Progenitor cell of endocrine pancreas (in vitro differentiated cells): ENCODE results near the gene RMND5B. TPM values are rescaled to one million over a fixed set of nuclear protein-coding genes. Genes with fewer than 3 reads are reported as not detected.
"Not testable (repeated sequence)": the region's sequence is repeated elsewhere in the genome, so short reads cannot be mapped to it uniquely, and the experiment has no call there.

Experiments used
- DNase-seq: peaks from one replicate; pipeline ENCODE4 v3.0.0; 2021; ENCODE audit warnings: low spot score; ENCODE audit not compliant: unreplicated experiment
- H3K27ac Mint-ChIP-seq: 2 replicates; pipeline ENCODE4 v1.8.0; 2021; ENCODE audit warnings: mild to moderate bottlenecking, moderate library complexity, mixed read lengths
- H3K27me3 Mint-ChIP-seq: 2 replicates; pipeline ENCODE4 v1.8.0; 2021; ENCODE audit warnings: mixed read lengths
- H3K36me3 Mint-ChIP-seq: 2 replicates; pipeline ENCODE4 v1.8.0; 2022; ENCODE audit warnings: mixed read lengths; ENCODE audit not compliant: insufficient read depth
- H3K4me1 Mint-ChIP-seq: 2 replicates; pipeline ENCODE4 v1.8.0; 2021; ENCODE audit warnings: low read depth, mixed read lengths
- H3K4me3 Mint-ChIP-seq: 2 replicates; pipeline ENCODE4 v1.8.0; 2021; ENCODE audit warnings: low read depth, mild to moderate bottlenecking, moderate library complexity, mixed read lengths
- H3K9me3 Mint-ChIP-seq: 2 replicates; pipeline ENCODE4 v1.8.0; 2021; ENCODE audit warnings: low read depth, mixed read lengths
- CTCF ChIP-seq: fragments of 200-600 bp; sonication (generic); IDR thresholded peaks from one replicate; pipeline ENCODE4 v1.5.0; 2021; ENCODE audit warnings: antibody characterized with exemption, mild to moderate bottlenecking; ENCODE audit not compliant: unreplicated experiment
- total RNA-seq: library from RNA; stranded (reverse); gene quantifications from 2 replicates; pipeline ENCODE4 v1.2.1, GENCODE V29; 2021

The RMND5B gene
- total RNA-seq, 1 donor from 2014 or later: 48.5 TPM

GRCh38 chr5:178125253-178125906 lies 5.4 kb upstream of the RMND5B start:
- no peaks in the 10 kb centered on the region for H3K4me1 Mint-ChIP-seq
- no peaks in the 10 kb centered on the region for H3K9me3 Mint-ChIP-seq
- H3K27me3 Mint-ChIP-seq: no peaks in the 10 kb centered on the region
- no peaks in the 10 kb centered on the region for H3K36me3 Mint-ChIP-seq
- H3K4me3 Mint-ChIP-seq: no peak overlapping the region
- TF ChIP-seq CTCF: no peak
- no peak overlapping the region for H3K27ac Mint-ChIP-seq
- DNase-seq: no peak

GRCh38 chr5:178126556-178126955 lies 4.3 kb upstream of the RMND5B start:
- no peak for TF ChIP-seq CTCF
- no peak for DNase-seq
- no peaks in the 10 kb centered on the region for H3K9me3 Mint-ChIP-seq
- no peak overlapping the region for H3K4me3 Mint-ChIP-seq
- H3K4me1 Mint-ChIP-seq: peaks cover 3% of the 10 kb centered on the region
- H3K27me3 Mint-ChIP-seq: no peaks in the 10 kb centered on the region
- H3K27ac Mint-ChIP-seq: no peak overlapping the region
- H3K36me3 Mint-ChIP-seq: peaks cover under 1% of the 10 kb centered on the region

GRCh38 chr5:178127300-178128009 lies 3.4 kb upstream of the RMND5B start:
- H3K36me3 Mint-ChIP-seq, H3K4me3 Mint-ChIP-seq, H3K4me1 Mint-ChIP-seq, H3K27me3 Mint-ChIP-seq, DNase-seq, H3K27ac Mint-ChIP-seq, H3K9me3 Mint-ChIP-seq: not testable (repeated sequence)

GRCh38 chr5:178129296-178129695 lies 1.5 kb upstream of the RMND5B start:
- Mint-ChIP-seq H3K4me1 (peaks cover 9% of the 10 kb centered on the region), H3K36me3 (peaks cover 9% of the 10 kb centered on the region), H3K9me3 (no peaks in the 10 kb centered on the region), H3K27ac (no peak overlapping the region), H3K27me3 (no peaks in the 10 kb centered on the region), H3K4me3 (no peak overlapping the region)
- TF ChIP-seq CTCF: no peak
- DNase-seq: no peak

- H3K4me1 Mint-ChIP-seq, H3K36me3 Mint-ChIP-seq, DNase-seq, H3K9me3 Mint-ChIP-seq, H3K27me3 Mint-ChIP-seq: not testable (repeated sequence)
- H3K27ac Mint-ChIP-seq: peak overlapping the region; percentile 93
- H3K4me3 Mint-ChIP-seq: peak overlapping the region; percentile 73
These were observed 609 bp upstream of the RMND5B start for GRCh38 chr5:178130234-178130575.

GRCh38 chr5:178131446-178131996 lies 707 bp downstream of the RMND5B start:
- H3K4me1 Mint-ChIP-seq: peaks cover 9% of the 10 kb centered on the region
- no peak for DNase-seq
- no peak for TF ChIP-seq CTCF
- H3K36me3 Mint-ChIP-seq: peaks cover 10% of the 10 kb centered on the region
- H3K27ac Mint-ChIP-seq: peak overlapping the region; percentile 89
- peak overlapping the region; percentile 81 for H3K4me3 Mint-ChIP-seq
- no peaks in the 10 kb centered on the region for H3K9me3 Mint-ChIP-seq
- no peaks in the 10 kb centered on the region for H3K27me3 Mint-ChIP-seq
